ENCODE data around the gene GET4.

DNA sequence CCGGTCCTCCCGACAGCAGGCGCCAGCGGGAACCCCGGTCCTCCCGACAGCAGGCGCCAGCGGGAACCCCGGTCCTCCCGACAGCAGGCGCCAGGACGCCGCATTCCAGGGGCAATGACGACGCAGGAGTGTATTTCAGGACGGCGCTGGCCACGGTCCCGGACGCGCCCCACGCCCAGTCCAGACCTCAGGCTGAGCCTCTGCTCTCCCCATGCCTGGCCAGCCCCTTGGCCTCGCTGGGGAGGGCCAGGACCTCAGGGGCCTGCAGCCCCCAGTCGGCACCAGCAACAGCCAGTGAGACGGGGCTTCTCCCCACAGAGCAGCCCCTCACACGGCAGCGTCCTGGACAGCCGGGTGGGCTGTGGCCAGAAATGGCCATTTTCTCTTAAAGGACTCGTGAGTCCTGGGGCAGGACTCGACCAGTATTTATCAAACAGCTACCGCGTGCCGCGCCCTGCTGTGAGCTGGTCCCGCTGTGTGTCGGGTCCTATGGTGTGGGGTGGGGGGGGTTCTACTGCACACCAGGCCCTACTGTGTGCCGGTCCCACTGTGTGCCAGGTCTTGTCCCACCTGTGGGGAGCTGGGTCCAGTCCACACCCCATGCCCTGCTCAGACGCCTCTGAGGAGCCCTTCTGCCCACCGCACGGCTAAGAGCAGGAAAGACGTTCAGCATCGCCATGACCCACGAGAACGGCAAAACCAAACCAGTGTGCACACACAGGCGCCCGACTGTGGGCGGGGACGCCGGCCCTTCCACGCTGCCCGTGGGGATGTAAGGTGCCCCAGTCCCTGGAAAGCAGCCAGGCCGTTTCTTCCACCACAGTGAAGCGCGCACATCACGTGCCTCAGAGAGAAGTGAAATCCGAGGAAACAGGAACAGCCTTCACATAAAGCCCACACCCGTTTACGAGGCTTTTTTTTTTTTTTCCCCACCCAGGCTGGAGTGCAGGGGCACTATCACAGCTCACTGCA lies 33.3 kb downstream of the GET4 start:
- TF ChIP-seq, protein P1, sequence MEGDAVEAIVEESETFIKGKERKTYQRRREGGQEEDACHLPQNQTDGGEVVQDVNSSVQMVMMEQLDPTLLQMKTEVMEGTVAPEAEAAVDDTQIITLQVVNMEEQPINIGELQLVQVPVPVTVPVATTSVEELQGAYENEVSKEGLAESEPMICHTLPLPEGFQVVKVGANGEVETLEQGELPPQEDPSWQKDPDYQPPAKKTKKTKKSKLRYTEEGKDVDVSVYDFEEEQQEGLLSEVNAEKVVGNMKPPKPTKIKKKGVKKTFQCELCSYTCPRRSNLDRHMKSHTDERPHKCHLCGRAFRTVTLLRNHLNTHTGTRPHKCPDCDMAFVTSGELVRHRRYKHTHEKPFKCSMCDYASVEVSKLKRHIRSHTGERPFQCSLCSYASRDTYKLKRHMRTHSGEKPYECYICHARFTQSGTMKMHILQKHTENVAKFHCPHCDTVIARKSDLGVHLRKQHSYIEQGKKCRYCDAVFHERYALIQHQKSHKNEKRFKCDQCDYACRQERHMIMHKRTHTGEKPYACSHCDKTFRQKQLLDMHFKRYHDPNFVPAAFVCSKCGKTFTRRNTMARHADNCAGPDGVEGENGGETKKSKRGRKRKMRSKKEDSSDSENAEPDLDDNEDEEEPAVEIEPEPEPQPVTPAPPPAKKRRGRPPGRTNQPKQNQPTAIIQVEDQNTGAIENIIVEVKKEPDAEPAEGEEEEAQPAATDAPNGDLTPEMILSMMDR (IDR thresholded peaks at IDR 0.05), result no peak
- TF ChIP-seq POLR2A (IDR thresholded peaks at IDR 0.05) (no peak), EP300 (IDR thresholded peaks at IDR 0.05) (no peak)

All from gastroesophageal sphincter (tissue), 3 donors.